Progenitor cell of endocrine pancreas (in vitro differentiated cells): Measurements from ENCODE around the gene LRRC66. TPM values are rescaled to one million over a fixed set of nuclear protein-coding genes. Genes with fewer than 3 reads are reported as not detected.
A peak's percentile ranks its signal among the peaks of the same experiment; 100 is the strongest.

ENCODE experiments used
- DNase-seq: peaks from one replicate; pipeline ENCODE4 v3.0.0; 2021; ENCODE audit warnings: low spot score; ENCODE audit not compliant: unreplicated experiment
- H3K27ac Mint-ChIP-seq: 2 replicates; pipeline ENCODE4 v1.8.0; 2021; ENCODE audit warnings: mild to moderate bottlenecking, moderate library complexity, mixed read lengths
- H3K27me3 Mint-ChIP-seq: 2 replicates; pipeline ENCODE4 v1.8.0; 2021; ENCODE audit warnings: mixed read lengths
- H3K36me3 Mint-ChIP-seq: 2 replicates; pipeline ENCODE4 v1.8.0; 2022; ENCODE audit warnings: mixed read lengths; ENCODE audit not compliant: insufficient read depth
- H3K4me1 Mint-ChIP-seq: 2 replicates; pipeline ENCODE4 v1.8.0; 2021; ENCODE audit warnings: low read depth, mixed read lengths
- H3K4me3 Mint-ChIP-seq: 2 replicates; pipeline ENCODE4 v1.8.0; 2021; ENCODE audit warnings: low read depth, mild to moderate bottlenecking, moderate library complexity, mixed read lengths
- H3K9me3 Mint-ChIP-seq: 2 replicates; pipeline ENCODE4 v1.8.0; 2021; ENCODE audit warnings: low read depth, mixed read lengths
- CTCF ChIP-seq: fragments of 200-600 bp; sonication (generic); IDR thresholded peaks from one replicate; pipeline ENCODE4 v1.5.0; 2021; ENCODE audit warnings: antibody characterized with exemption, mild to moderate bottlenecking; ENCODE audit not compliant: unreplicated experiment
- long read RNA-seq: library from polyadenylated mRNA; unstranded; transcript quantifications from one replicate; pipeline ENCODE4 v2.0.0, GENCODE V29; 2020
- total RNA-seq: library from RNA; stranded (reverse); gene quantifications from 2 replicates; pipeline ENCODE4 v1.2.1, GENCODE V29; 2021

The LRRC66 gene
- total RNA-seq: 0.38 and 0.58 TPM in 2 replicates
- long read RNA-seq: 0 reads

DNA sequence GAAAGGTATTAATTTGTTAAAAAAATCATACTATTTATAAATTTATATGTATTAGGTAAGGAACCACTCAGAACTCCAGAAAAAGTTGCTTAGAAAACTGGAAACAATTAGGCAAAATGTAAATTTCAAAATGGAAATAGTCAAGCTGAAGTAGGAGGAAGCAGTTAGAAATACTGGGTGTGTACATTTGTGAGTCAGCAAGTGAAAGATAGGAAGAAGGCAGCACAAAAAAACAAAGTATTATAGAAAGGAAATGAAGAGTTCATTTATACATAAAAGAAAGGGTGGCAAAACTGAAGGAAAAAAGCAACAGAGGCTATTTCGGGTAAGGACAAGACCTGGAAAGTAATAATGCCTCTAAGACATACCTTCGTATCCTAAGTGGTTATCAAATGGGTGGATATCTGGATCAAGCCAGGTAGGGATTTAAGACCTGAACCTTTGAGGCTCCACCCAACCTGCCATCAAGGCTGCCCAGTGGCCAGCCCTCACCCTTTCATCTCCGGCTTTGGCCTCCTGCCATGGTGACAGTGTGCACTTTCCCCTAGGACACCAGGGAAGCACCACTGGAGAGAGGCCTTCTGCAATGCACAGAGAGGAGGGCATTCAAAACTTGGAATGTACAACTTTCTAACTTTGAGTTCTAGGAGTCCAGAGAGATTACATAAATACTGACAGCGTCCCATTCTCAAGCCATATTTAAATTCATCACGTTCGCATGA is at the start of gene LRRC66:
LRRC66 (minus strand) TSS at position 428 of the 722 bp plus-strand sequence. CDS start 2,750 bp downstream, outside the sequence.
- H3K27me3 Mint-ChIP-seq: no peaks in the 10 kb centered on the region
- DNase-seq: no peak

DNA sequence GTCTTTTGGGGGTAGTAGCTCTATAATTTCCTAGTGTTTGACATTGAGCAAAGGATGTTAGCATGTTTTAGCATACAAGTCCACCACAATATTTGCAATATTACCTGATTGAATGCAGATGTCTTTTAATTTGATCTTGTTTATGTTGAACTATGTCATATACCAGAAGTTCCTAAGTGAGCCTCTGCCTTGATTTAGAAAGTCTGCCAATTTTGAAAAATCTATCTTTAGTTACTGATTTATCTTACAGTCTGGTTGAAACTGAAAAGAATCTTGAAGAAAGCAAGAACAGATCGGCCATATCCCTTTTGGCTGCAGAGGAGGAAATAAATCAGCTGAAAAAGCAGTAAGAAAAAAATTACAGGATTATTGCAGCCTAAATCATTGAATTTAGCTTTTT is 49.4 kb upstream of the LRRC66 start:
- Mint-ChIP-seq H3K4me3 (no peak overlapping the region), H3K27me3 (peaks cover 5% of the 10 kb centered on the region), H3K9me3 (no peaks in the 10 kb centered on the region), H3K36me3 (no peaks in the 10 kb centered on the region), H3K27ac (no peak overlapping the region), H3K4me1 (peaks cover 8% of the 10 kb centered on the region)
- no peak for DNase-seq
- no peak for TF ChIP-seq CTCF

More for the DNA sequence above, at the start of gene LRRC66:
- no peak for TF ChIP-seq CTCF
- H3K27ac Mint-ChIP-seq: peak within 1 kb of the TSS; percentile 30
- no peak within 1 kb of the TSS for H3K4me3 Mint-ChIP-seq
- peaks cover 6% of the 10 kb centered on the region for H3K4me1 Mint-ChIP-seq
- peaks cover 11% of the 10 kb centered on the region for H3K36me3 Mint-ChIP-seq
- H3K9me3 Mint-ChIP-seq: no peaks in the 10 kb centered on the region

- peaks cover 2% of the 10 kb centered on the region for H3K27me3 Mint-ChIP-seq
- no peaks in the 10 kb centered on the region for H3K9me3 Mint-ChIP-seq
- no peak for DNase-seq
- H3K27ac Mint-ChIP-seq: no peak overlapping the region
- H3K4me1 Mint-ChIP-seq: no peaks in the 10 kb centered on the region
- no peak overlapping the region for H3K4me3 Mint-ChIP-seq
- H3K36me3 Mint-ChIP-seq: no peaks in the 10 kb centered on the region
- TF ChIP-seq CTCF: no peak
Observed at GRCh38 chr4:52059372-52059771, 39.2 kb upstream of the LRRC66 start.

DNA sequence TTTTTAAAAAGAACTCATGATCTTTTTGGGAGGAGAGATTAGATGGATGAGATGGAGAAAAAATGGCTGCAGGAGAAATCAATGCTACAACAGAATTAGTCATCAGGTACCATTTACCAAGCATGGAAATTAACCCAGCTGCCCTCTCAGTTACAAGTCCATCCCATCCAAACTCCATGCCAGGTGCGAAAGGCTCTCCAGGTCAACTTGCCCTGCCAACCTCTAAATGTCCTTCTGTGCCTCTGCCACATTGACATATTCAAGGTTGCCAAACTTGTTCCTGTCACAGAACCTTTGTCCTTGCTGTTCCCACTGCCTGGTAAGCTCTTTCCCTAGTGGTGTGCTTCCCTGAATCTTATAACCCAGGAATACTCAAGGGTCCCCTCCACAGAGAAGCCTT is 38.1 kb upstream of the LRRC66 start:
- Mint-ChIP-seq H3K4me1 (no peaks in the 10 kb centered on the region), H3K36me3 (no peaks in the 10 kb centered on the region), H3K27ac (no peak overlapping the region), H3K4me3 (no peak overlapping the region), H3K27me3 (peaks cover 9% of the 10 kb centered on the region), H3K9me3 (no peaks in the 10 kb centered on the region)
- no peak for TF ChIP-seq CTCF
- DNase-seq: no peak

GRCh38 chr4:52057196-52057595 is 37.0 kb upstream of the LRRC66 start:
- DNase-seq: no peak
- Mint-ChIP-seq H3K27me3 (peaks cover 20% of the 10 kb centered on the region), H3K9me3 (no peaks in the 10 kb centered on the region), H3K36me3 (no peaks in the 10 kb centered on the region), H3K27ac (no peak overlapping the region), H3K4me3 (no peak overlapping the region), H3K4me1 (peaks cover 2% of the 10 kb centered on the region)
- TF ChIP-seq CTCF: no peak
